HG02623 (cell line): Measurements from ENCODE around the gene HACD2.

Experiments
- ATAC-seq: cut with Tn5 transposase; IDR thresholded peaks from one replicate; pipeline ENCODE4 v1.9.1; 2021; ENCODE audit warnings: moderate library complexity; ENCODE audit not compliant: unreplicated experiment

Gene HACD2

GRCh38 chr3:123584988-123585937 is at the start of gene HACD2:
HACD2 (minus strand) TSS chr3:123585053; CDS start chr3:123585027, 26 bp downstream.
- peak; percentile 84 for ATAC-seq

GRCh38 chr3:123634149-123635051 is 49.5 kb upstream of the HACD2 start:
- ATAC-seq = no peak

GRCh38 chr3:123633530-123633929 is 48.7 kb upstream of the HACD2 start:
- ATAC-seq = no peak

GRCh38 chr3:123632161-123632655 is 47.4 kb upstream of the HACD2 start:
- ATAC-seq = no peak

- no peak for ATAC-seq
These were observed 44.8 kb upstream of the HACD2 start for GRCh38 chr3:123629747-123630047.

- ATAC-seq = no peak
These were observed 44.3 kb upstream of the HACD2 start for GRCh38 chr3:123628996-123629746.

- no peak for ATAC-seq
These were observed 43.1 kb upstream of the HACD2 start for GRCh38 chr3:123627673-123628670.

GRCh38 chr3:123626881-123627280 is 42.0 kb upstream of the HACD2 start:
- ATAC-seq = no peak

- ATAC-seq = no peak
These were observed 39.4 kb upstream of the HACD2 start for GRCh38 chr3:123624302-123624701.

- no peak for ATAC-seq
These were observed 38.6 kb upstream of the HACD2 start for GRCh38 chr3:123623346-123623880.

- no peak for ATAC-seq
These were observed 37.9 kb upstream of the HACD2 start for GRCh38 chr3:123622766-123623165.

GRCh38 chr3:123621850-123622189 is 37.0 kb upstream of the HACD2 start:
- no peak for ATAC-seq

- ATAC-seq = no peak
These were observed 36.5 kb upstream of the HACD2 start for GRCh38 chr3:123621186-123621849.

- no peak for ATAC-seq
These were observed 35.5 kb upstream of the HACD2 start for GRCh38 chr3:123620343-123620742.

- no peak for ATAC-seq
These were observed 34.1 kb upstream of the HACD2 start for GRCh38 chr3:123618768-123619484.

- ATAC-seq = no peak
These were observed 33.3 kb upstream of the HACD2 start for GRCh38 chr3:123618076-123618708.

GRCh38 chr3:123616593-123616992 is 31.7 kb upstream of the HACD2 start:
- ATAC-seq = no peak

GRCh38 chr3:123613543-123613942 is 28.7 kb upstream of the HACD2 start:
- ATAC-seq = no peak
